Ascending aorta (tissue), 2 donors: ENCODE measurements around the gene ESRRB. TPM values are rescaled to one million over a fixed set of nuclear protein-coding genes. Genes with fewer than 3 reads are reported as not detected.
"Not testable (repeated sequence)": the region's sequence is repeated elsewhere in the genome, so short reads cannot be mapped to it uniquely, and the experiment has no call there.

Source experiments
- DNase-seq, 2 donors: peaks; one replicate each; pipeline ENCODE4 v3.0.0-alpha.2; 2019; ENCODE audit warnings: low spot score in 2 of 2
- H3K27ac ChIP-seq, 2 donors: fragments of 200-600 bp; sonication (generic); one replicate each; pipeline ENCODE4 v1.5.1; 2016 to 2017; ENCODE audit warnings: mild to moderate bottlenecking in 1 of 2
- H3K27me3 ChIP-seq: fragments of 200-600 bp; sonication (generic); one replicate; pipeline ENCODE4 v1.5.1; 2017
- H3K36me3 ChIP-seq, 2 donors: fragments of 200-600 bp; sonication (generic); one replicate each; pipeline ENCODE4 v1.5.1; 2016
- H3K4me1 ChIP-seq, 2 donors: fragments of 200-600 bp; sonication (generic); one replicate each; pipeline ENCODE4 v1.5.1; 2016 to 2017; ENCODE audit warnings: mild to moderate bottlenecking in 1 of 2
- H3K4me3 ChIP-seq, 2 donors: fragments of 200-600 bp; sonication (generic); one replicate each; pipeline ENCODE4 v1.5.1; 2016 to 2017; ENCODE audit warnings: mild to moderate bottlenecking in 1 of 2
- H3K9me3 ChIP-seq, 2 donors: fragments of 200-600 bp; sonication (generic); one replicate each; pipeline ENCODE4 v1.5.1; 2016
- intact Hi-C: fragments of 100-400 bp; cut with DNase I; formaldehyde crosslinking; loops from one replicate; pipeline ENCODE4 v1.15.1; 2023
- total RNA-seq: library from RNA; depleted of rRNA; stranded (reverse); fragments of >200 nt; gene quantifications from one replicate; pipeline ENCODE4 v1.1.0, GENCODE V29; 2016
- TF ChIP-seq, protein P1 (sequence below), 3 experiments: fragments of 200-600 bp in 2 of 3; fragments of 450-650 bp in 1 of 3; sonication (generic) in 2 of 3; IDR thresholded peaks; one replicate each; pipeline ENCODE4 v1.5.1; 2016 to 2019; ENCODE audit warnings: antibody characterized with exemption in 3 of 3, mild to moderate bottlenecking in 1 of 3, moderate library complexity in 1 of 3

Gene ESRRB
- total RNA-seq, 1 donor from 2014 or later: 1.6 TPM

DNA sequence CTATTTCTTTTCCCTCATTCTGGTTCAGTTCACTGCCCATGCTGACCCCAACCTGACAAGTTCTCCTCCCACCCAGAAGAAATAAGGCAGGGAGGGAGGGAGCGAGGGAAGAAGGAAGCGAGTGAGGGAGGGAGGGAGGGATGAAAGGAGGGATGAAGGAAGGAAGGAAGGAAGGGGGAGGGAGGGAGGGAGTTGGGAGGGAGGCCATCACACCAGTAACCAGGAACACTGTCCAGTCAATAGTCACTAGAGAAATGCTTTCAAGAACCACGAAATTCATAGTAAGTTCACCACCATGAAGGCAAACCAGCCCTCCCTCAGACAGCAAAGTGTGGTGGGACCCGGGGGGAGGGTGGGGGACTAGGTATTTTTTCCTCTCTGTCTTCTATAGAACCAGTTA lies 142.4 kb downstream of the ESRRB start:
- H3K4me1 ChIP-seq: no peaks in the 10 kb centered on the region
- H3K27ac ChIP-seq: no peak overlapping the region
- no peaks in the 10 kb centered on the region for H3K36me3 ChIP-seq
- intact Hi-C loops: no loop called here
- H3K27me3 ChIP-seq: no peaks in the 10 kb centered on the region
- no peaks in the 10 kb centered on the region for H3K9me3 ChIP-seq
- no peak overlapping the region for H3K4me3 ChIP-seq
- DNase-seq: no peak
- TF ChIP-seq, protein P1, sequence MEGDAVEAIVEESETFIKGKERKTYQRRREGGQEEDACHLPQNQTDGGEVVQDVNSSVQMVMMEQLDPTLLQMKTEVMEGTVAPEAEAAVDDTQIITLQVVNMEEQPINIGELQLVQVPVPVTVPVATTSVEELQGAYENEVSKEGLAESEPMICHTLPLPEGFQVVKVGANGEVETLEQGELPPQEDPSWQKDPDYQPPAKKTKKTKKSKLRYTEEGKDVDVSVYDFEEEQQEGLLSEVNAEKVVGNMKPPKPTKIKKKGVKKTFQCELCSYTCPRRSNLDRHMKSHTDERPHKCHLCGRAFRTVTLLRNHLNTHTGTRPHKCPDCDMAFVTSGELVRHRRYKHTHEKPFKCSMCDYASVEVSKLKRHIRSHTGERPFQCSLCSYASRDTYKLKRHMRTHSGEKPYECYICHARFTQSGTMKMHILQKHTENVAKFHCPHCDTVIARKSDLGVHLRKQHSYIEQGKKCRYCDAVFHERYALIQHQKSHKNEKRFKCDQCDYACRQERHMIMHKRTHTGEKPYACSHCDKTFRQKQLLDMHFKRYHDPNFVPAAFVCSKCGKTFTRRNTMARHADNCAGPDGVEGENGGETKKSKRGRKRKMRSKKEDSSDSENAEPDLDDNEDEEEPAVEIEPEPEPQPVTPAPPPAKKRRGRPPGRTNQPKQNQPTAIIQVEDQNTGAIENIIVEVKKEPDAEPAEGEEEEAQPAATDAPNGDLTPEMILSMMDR (IDR thresholded peaks at IDR 0.05): no peak

DNA sequence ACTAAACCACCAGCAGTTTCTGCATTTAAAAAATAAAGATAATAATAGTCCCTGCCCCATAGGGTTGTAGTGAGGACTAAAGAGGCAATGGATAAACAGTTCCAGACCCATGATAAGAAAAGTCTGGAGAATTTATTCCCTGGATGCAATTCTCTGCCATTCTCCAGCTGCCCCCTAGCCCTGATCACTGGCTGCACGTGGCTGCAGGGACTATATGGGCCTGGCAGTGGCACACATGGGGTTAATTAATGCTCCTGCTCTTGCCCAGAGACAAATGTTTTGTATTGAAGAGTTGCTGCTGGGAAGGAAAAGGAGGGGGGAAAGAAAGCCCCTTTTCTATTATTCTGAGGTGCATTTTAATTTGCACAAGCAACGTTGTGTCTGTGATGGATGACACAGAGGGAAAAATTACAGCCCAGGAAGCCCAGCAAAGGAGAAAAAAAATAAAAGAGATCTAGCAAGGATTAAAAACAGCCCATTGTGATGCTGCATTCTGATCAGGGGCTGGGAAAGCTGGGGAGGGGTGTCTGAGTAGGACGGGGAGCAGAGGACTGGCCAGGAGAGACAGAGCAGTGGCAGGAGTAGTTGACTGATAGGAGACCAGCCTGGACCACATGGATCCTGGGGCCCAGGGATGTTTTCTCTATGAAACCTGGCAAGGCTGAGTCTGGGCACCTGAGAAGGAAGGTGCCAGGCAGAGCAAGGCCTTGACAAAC lies 149.3 kb downstream of the ESRRB start:
- no peak overlapping the region for H3K4me3 ChIP-seq
- H3K36me3 ChIP-seq: no peaks in the 10 kb centered on the region
- H3K27me3 ChIP-seq: no peaks in the 10 kb centered on the region
- TF ChIP-seq, protein P1 (IDR thresholded peaks at IDR 0.05): no peak
- H3K9me3 ChIP-seq: no peaks in the 10 kb centered on the region
- no peak for DNase-seq
- H3K4me1 ChIP-seq: no peaks in the 10 kb centered on the region
- H3K27ac ChIP-seq: no peak overlapping the region
- intact Hi-C loops: no loop called here

DNA sequence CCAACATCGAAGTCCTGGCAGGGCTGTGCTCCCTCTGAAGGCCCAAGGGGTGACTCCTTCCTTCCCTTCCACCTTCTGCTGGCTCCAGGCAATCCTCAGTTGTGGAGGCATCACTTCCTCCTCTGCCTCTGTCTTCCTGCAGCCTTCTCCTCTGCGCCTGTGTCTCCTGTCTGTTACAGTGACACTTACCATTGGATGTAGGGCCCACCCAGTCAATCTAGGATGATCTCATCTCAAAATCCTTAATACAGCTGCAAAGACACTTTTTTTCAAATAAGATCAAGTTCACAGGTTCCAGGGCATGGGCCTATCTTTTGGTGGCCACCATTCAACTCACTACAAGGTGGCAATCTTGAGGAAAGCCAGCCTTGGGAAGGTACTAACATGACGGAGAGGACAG lies 155.1 kb downstream of the ESRRB start:
- no peaks in the 10 kb centered on the region for H3K27me3 ChIP-seq
- H3K4me1 ChIP-seq: no peaks in the 10 kb centered on the region
- H3K4me3 ChIP-seq: no peak overlapping the region
- no peak overlapping the region for H3K27ac ChIP-seq
- TF ChIP-seq, protein P1 (IDR thresholded peaks at IDR 0.05): no peak
- intact Hi-C loops: no loop called here
- H3K9me3 ChIP-seq: no peaks in the 10 kb centered on the region
- no peaks in the 10 kb centered on the region for H3K36me3 ChIP-seq
- no peak for DNase-seq

DNA sequence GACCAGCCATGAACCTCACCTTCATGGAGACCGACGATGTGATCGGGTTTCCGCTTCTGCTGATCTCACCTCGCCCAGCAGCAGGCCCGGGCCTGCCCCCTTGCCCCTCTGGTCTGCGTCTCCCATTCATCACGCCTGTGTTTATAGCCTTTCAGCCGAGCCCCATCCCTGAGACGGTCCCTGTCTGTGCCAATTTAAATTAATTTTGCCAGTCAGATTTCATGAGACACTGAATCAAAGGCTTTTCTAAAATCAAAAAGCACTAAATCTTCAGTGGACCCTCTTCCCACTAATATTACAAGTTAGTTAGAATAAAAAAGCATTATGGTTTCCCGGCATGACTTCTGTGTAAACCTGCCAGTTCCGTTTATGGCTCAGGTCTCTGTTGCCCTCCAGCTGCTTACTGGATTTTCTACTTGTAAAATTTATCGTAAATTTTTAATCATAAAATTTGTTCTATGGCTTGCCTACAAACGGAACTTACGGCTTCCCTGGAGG lies 155.9 kb downstream of the ESRRB start:
- Histone ChIP-seq H3K27ac (no peak overlapping the region), H3K4me3 (no peak overlapping the region), H3K27me3 (no peaks in the 10 kb centered on the region), H3K36me3 (no peaks in the 10 kb centered on the region), H3K4me1 (no peaks in the 10 kb centered on the region), H3K9me3 (no peaks in the 10 kb centered on the region)
- intact Hi-C loops: no loop called here
- TF ChIP-seq, protein P1 (IDR thresholded peaks at IDR 0.05): no peak
- DNase-seq: no peak

DNA sequence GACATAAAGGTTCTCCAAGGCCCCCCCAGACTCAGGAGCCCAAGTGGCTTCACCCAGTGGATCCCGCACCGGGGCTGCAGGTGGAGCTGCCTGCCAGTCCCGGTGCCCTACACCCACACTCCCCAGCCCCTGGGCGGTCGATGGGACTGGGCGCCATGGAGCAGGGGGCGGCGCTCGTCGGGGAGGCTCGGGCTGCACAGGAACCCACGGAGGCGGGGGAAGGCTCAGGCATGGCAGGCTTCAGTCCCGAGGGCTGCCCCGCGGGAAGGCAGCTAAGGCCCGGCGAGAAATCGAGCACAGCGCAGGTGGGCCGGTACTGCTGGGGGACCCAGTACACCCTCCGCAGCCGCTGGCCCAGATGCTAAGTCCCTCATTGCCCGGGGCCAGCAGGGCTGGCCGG lies 160.7 kb downstream of the ESRRB start:
- H3K9me3 ChIP-seq, H3K4me1 ChIP-seq, H3K4me3 ChIP-seq, H3K36me3 ChIP-seq, DNase-seq, intact Hi-C loops, H3K27ac ChIP-seq, H3K27me3 ChIP-seq: not testable (repeated sequence)

DNA sequence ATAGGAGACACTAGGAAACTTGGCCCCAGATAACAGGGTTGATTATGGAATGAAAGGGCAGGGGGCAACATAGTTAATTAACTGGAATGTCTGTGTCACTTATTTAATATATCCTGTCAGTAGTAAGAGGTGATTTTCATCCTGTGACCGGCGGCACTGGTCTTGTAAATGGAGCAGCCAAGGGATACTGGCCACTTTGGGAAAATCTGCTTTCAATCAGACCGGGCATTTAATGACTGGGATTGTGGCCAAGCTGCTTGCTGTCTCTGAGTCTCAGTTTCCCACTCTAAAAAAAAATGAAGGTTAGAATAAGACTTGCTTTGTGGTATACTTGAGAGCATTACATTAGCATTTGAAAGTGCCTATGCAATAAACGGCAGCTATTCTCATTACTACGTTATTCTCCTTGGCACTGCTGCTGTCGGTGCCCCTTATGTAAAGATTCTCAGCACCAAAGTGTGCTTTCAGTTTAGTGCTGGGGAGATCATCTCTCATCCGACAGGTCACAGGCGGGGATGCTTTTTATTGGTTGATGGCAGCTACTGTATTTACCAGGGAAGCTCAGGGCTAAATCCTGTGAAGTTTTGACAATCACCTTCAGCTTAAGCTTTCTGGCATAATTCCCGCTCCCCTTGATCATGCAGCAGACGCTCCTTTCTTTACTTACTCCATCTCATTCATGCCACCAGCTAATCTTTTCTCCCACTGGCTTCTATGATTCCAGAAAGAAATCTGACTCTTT lies 162.1 kb downstream of the ESRRB start:
- intact Hi-C loops: no loop called here
- Histone ChIP-seq H3K27me3 (no peaks in the 10 kb centered on the region), H3K4me1 (no peaks in the 10 kb centered on the region), H3K9me3 (no peaks in the 10 kb centered on the region), H3K36me3 (no peaks in the 10 kb centered on the region), H3K27ac (no peak overlapping the region), H3K4me3 (no peak overlapping the region)
- no peak for DNase-seq
- TF ChIP-seq, protein P1 (IDR thresholded peaks at IDR 0.05): no peak
